HG03342 (cell line): ENCODE results near the gene PABPN1.

Experiments used
- ATAC-seq: cut with Tn5 transposase; IDR thresholded peaks from one replicate; pipeline ENCODE4 v1.9.1; 2021; ENCODE audit warnings: mild to moderate bottlenecking, moderate library complexity; ENCODE audit not compliant: unreplicated experiment

Gene PABPN1

GRCh38 chr14:23326491-23327332, 5.5 kb downstream of the PABPN1 start:
- no peak for ATAC-seq

- no peak for ATAC-seq
Measured at GRCh38 chr14:23327947-23328744, 6.9 kb downstream of the PABPN1 start.

- no peak for ATAC-seq
Measured at GRCh38 chr14:23335623-23336022, 14.4 kb downstream of the PABPN1 start.

GRCh38 chr14:23339506-23340268, 18.4 kb downstream of the PABPN1 start:
- ATAC-seq: no peak

GRCh38 chr14:23344481-23344880, 23.2 kb downstream of the PABPN1 start:
- no peak for ATAC-seq

- no peak for ATAC-seq
Measured at GRCh38 chr14:23345987-23346692, 24.9 kb downstream of the PABPN1 start.

- no peak for ATAC-seq
Measured at GRCh38 chr14:23346693-23347405, 25.6 kb downstream of the PABPN1 start.

GRCh38 chr14:23347406-23348296, 26.4 kb downstream of the PABPN1 start:
- ATAC-seq: no peak

- no peak for ATAC-seq
Measured at GRCh38 chr14:23348297-23348655, 27.0 kb downstream of the PABPN1 start.

GRCh38 chr14:23349156-23349845, 28.0 kb downstream of the PABPN1 start:
- no peak for ATAC-seq

- ATAC-seq: no peak
Measured at GRCh38 chr14:23351681-23352505, 30.6 kb downstream of the PABPN1 start.

GRCh38 chr14:23352506-23353432, 31.5 kb downstream of the PABPN1 start, which contains the start of gene SLC22A17:
TSS of gene SLC22A17 (minus strand) at chr14:23352887.
- ATAC-seq: no peak

- ATAC-seq: no peak
Measured at GRCh38 chr14:23353433-23353780, 32.1 kb downstream of the PABPN1 start.

- ATAC-seq: no peak
Measured at GRCh38 chr14:23354990-23355389, 33.7 kb downstream of the PABPN1 start.

- no peak for ATAC-seq
Measured at GRCh38 chr14:23355871-23356435, 34.7 kb downstream of the PABPN1 start.

GRCh38 chr14:23356662-23357061, 35.4 kb downstream of the PABPN1 start:
- ATAC-seq: no peak
